Measurements from ENCODE around the gene UEVLD. TPM values are rescaled to one million over a fixed set of nuclear protein-coding genes. Genes with fewer than 3 reads are reported as not detected.

The UEVLD gene
- total RNA-seq, 1 donor from 2014 or later, result 21.4 TPM

DNA sequence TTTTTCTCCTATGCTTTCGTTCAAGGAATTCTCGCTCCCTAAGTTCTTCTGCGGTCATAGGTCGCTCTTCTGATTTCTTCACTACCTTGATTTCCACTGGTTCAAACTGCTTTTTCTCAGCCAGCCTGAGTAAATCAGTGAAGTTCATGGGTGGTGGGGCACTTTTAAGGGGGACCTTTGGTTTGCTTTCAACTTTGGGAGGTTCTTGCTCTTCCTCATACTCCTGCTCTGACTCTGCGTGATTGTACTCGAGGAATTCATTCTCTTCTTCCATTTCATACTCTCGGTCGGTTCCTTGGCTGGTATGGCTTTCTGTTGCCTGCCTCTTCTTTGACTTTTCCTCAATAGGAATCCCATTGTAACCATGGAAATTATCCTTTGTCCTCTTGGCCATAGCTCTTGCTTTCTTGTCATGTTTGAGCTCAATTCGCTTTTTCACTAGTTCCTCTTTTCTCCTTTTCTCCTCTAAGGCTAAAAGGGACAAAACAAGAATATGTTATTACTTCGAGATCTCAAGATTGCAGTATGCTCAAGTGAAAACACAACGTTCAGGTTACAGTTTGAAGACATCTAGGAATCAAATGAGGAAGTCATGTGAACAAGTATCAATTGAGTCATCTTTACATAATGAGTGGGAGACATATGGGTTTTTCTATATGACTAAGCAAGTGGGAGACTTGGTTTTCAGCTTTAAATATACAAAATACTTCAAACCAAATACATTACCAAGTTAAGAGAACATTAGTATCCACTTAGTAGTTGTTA, 27.3 kb upstream of the UEVLD start:
- no peak for DNase-seq (ENCODE audit: extremely low spot score in 2 of 2)
- no peaks in the 10 kb centered on the region for H3K27me3 ChIP-seq
- H3K4me1 ChIP-seq, result peaks cover 14% of the 10 kb centered on the region
- TF ChIP-seq, protein P1, sequence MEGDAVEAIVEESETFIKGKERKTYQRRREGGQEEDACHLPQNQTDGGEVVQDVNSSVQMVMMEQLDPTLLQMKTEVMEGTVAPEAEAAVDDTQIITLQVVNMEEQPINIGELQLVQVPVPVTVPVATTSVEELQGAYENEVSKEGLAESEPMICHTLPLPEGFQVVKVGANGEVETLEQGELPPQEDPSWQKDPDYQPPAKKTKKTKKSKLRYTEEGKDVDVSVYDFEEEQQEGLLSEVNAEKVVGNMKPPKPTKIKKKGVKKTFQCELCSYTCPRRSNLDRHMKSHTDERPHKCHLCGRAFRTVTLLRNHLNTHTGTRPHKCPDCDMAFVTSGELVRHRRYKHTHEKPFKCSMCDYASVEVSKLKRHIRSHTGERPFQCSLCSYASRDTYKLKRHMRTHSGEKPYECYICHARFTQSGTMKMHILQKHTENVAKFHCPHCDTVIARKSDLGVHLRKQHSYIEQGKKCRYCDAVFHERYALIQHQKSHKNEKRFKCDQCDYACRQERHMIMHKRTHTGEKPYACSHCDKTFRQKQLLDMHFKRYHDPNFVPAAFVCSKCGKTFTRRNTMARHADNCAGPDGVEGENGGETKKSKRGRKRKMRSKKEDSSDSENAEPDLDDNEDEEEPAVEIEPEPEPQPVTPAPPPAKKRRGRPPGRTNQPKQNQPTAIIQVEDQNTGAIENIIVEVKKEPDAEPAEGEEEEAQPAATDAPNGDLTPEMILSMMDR (IDR thresholded peaks at IDR 0.05), result no peak
- TF ChIP-seq POLR2AphosphoS5 (IDR thresholded peaks at IDR 0.05; ENCODE audit: insufficient read depth in 1 of 2, low read depth in 1 of 2) (no peak), POLR2A (IDR thresholded peaks at IDR 0.05) (no peak)
- intact Hi-C loops (cut with DNase I), result no loop called here
- no peak overlapping the region for H3K27ac ChIP-seq
- peaks cover 3 to 47% of the 10 kb centered on the region in 2 donors for H3K36me3 ChIP-seq
- no peak overlapping the region for H3K4me3 ChIP-seq
- no peaks in the 10 kb centered on the region for H3K9me3 ChIP-seq

GRCh38 chr11:18614667-18615066, 26.1 kb upstream of the UEVLD start:
- no peak for DNase-seq (ENCODE audit: extremely low spot score in 2 of 2)
- Histone ChIP-seq H3K4me1 (peaks cover 14% of the 10 kb centered on the region), H3K4me3 (no peak overlapping the region), H3K36me3 (peaks cover 3 to 52% of the 10 kb centered on the region in 2 donors), H3K27ac (no peak overlapping the region), H3K9me3 (no peaks in the 10 kb centered on the region), H3K27me3 (no peaks in the 10 kb centered on the region)
- TF ChIP-seq POLR2AphosphoS5 (IDR thresholded peaks at IDR 0.05; ENCODE audit: insufficient read depth in 1 of 2, low read depth in 1 of 2), result no peak
- TF ChIP-seq, protein P1 (IDR thresholded peaks at IDR 0.05), result no peak
- no peak for TF ChIP-seq POLR2A (IDR thresholded peaks at IDR 0.05)
- intact Hi-C loops (cut with DNase I), result no loop called here

- Histone ChIP-seq H3K27me3 (no peaks in the 10 kb centered on the region), H3K9me3 (no peaks in the 10 kb centered on the region), H3K36me3 (peaks cover 3 to 70% of the 10 kb centered on the region in 2 donors), H3K4me1 (no peaks in the 10 kb centered on the region), H3K4me3 (no peak overlapping the region), H3K27ac (no peak overlapping the region)
- intact Hi-C loops (cut with DNase I), result no loop called here
- TF ChIP-seq POLR2AphosphoS5 (IDR thresholded peaks at IDR 0.05; ENCODE audit: insufficient read depth in 1 of 2, low read depth in 1 of 2) (no peak), POLR2A (IDR thresholded peaks at IDR 0.05) (no peak)
- TF ChIP-seq, protein P1 (IDR thresholded peaks at IDR 0.05), result no peak
- no peak for DNase-seq (ENCODE audit: extremely low spot score in 2 of 2)
These were observed 23.9 kb upstream of the UEVLD start for GRCh38 chr11:18612394-18612793.

- DNase-seq (ENCODE audit: extremely low spot score in 2 of 2), result no peak
- peaks cover 3 to 76% of the 10 kb centered on the region in 2 donors for H3K36me3 ChIP-seq
- TF ChIP-seq, protein P1 (IDR thresholded peaks at IDR 0.05), result no peak
- TF ChIP-seq POLR2A (IDR thresholded peaks at IDR 0.05) (no peak), POLR2AphosphoS5 (IDR thresholded peaks at IDR 0.05; ENCODE audit: insufficient read depth in 1 of 2, low read depth in 1 of 2) (no peak)
- intact Hi-C loops (cut with DNase I), result no loop called here
- no peaks in the 10 kb centered on the region for H3K27me3 ChIP-seq
- no peaks in the 10 kb centered on the region for H3K4me1 ChIP-seq
- no peaks in the 10 kb centered on the region for H3K9me3 ChIP-seq
- H3K27ac ChIP-seq, result no peak overlapping the region
- no peak overlapping the region for H3K4me3 ChIP-seq
These were observed 22.7 kb upstream of the UEVLD start for GRCh38 chr11:18611196-18611595.

GRCh38 chr11:18608376-18608775, 19.8 kb upstream of the UEVLD start:
- H3K4me1 ChIP-seq, result no peaks in the 10 kb centered on the region
- no peak for DNase-seq (ENCODE audit: extremely low spot score in 2 of 2)
- peaks cover 3 to 52% of the 10 kb centered on the region in 2 donors for H3K36me3 ChIP-seq
- no peaks in the 10 kb centered on the region for H3K9me3 ChIP-seq
- TF ChIP-seq, protein P1 (IDR thresholded peaks at IDR 0.05), result no peak
- TF ChIP-seq POLR2A (IDR thresholded peaks at IDR 0.05) (no peak), POLR2AphosphoS5 (IDR thresholded peaks at IDR 0.05; ENCODE audit: insufficient read depth in 1 of 2, low read depth in 1 of 2) (no peak)
- H3K27ac ChIP-seq, result no peak overlapping the region
- intact Hi-C loops (cut with DNase I), result no loop called here
- no peak overlapping the region for H3K4me3 ChIP-seq
- no peaks in the 10 kb centered on the region for H3K27me3 ChIP-seq

Data from vagina (tissue), 2 donors.